ENCODE data around the gene MMP23B. TPM values are rescaled to one million over a fixed set of nuclear protein-coding genes. Genes with fewer than 3 reads are reported as not detected.

The MMP23B gene
- total and polyA plus RNA-seq, 2 of the 8 experiments (the other 6 are each of a cell fraction or from before 2014, with no cell fraction given), result 9.2 to 14.6 TPM

- no peak overlapping the region for H4K5ac ChIP-seq (ENCODE audit: insufficient read length, low read depth, low read length)
- H4K20me1 ChIP-seq (replicated peaks in 1 of 2; ENCODE audit: control insufficient read depth in 1 of 2, insufficient read depth in 2 of 2, low read length in 2 of 2), result peaks cover 2 to 17% of the 10 kb centered on the region in 2 experiments
- no peak overlapping the region for H4K91ac ChIP-seq (replicated peaks; ENCODE audit: insufficient read length, low read length)
- no peaks in the 10 kb centered on the region; a peak in 1 of 7 replicates for H3K4me1 ChIP-seq (replicated peaks in 1 of 4; ENCODE audit: control insufficient read depth in 3 of 4, insufficient read depth in 4 of 4, low read length in 3 of 4)
- no peak overlapping the region for H3K14ac ChIP-seq (ENCODE audit: insufficient read length)
- no peak overlapping the region for H3K9ac ChIP-seq (replicated peaks in 1 of 4; ENCODE audit: extremely low read depth in 1 of 4, low read depth in 3 of 4, low read length in 3 of 4)
- H2BK12ac ChIP-seq (ENCODE audit: low read depth, low read length), result no peak overlapping the region
- H4K8ac ChIP-seq (ENCODE audit: extremely low read depth, insufficient read depth, low read length), result no peak overlapping the region
- no peak for DNase-seq (ENCODE audit: low read depth in 1 of 2, low spot score in 2 of 2)
- no peak overlapping the region for H3K4ac ChIP-seq (replicated peaks; ENCODE audit: insufficient read length, low read depth, low read length)
- no peak overlapping the region for H2BK5ac ChIP-seq (ENCODE audit: low read depth, low read length)
- H2BK20ac ChIP-seq (ENCODE audit: low read length), result no peak overlapping the region
- no peak overlapping the region for H3K27ac ChIP-seq (ENCODE audit: low read depth, low read length)
- H2AFZ ChIP-seq (ENCODE audit: low read length), result no peak overlapping the region
- no peaks in the 10 kb centered on the region for H3K79me2 ChIP-seq (ENCODE audit: control insufficient read depth in 1 of 2, insufficient read depth in 2 of 2, low read length in 2 of 2)
- H3K56ac ChIP-seq (replicated peaks; ENCODE audit: insufficient read length, low read depth, low read length), result no peak overlapping the region
- no peaks in the 10 kb centered on the region for H3K9me3 ChIP-seq (ENCODE audit: insufficient read depth in 2 of 2, low read depth in 1 of 2, low read length in 1 of 2)
- ChIA-PET CTCF (ENCODE audit: partially characterized antibody) (interaction anchor here (0.8 to 3.3 kb wide), 6 partner anchors 7 to 278 kb away, joined by 3 to 21 read pairs (median 4); no protein-coding TSS in a partner anchor), POLR2A (ENCODE audit: partially characterized antibody) (interaction anchor here (0.6 kb wide), 1 partner anchor 609 kb away, joined by 4 read pairs; no protein-coding TSS in a partner anchor)
- no peak overlapping the region for H3K18ac ChIP-seq (ENCODE audit: extremely low read depth, low read length)
- no peak for FAIRE-seq
- H3K79me1 ChIP-seq (ENCODE audit: low read depth, low read length), result no peaks in the 10 kb centered on the region; the same call in none of the 2 replicates
- no peaks in the 10 kb centered on the region for H3K23me2 ChIP-seq (ENCODE audit: low read depth, low read length)
- H2AK5ac ChIP-seq (ENCODE audit: low read depth, low read length), result no peak overlapping the region
- no peaks in the 10 kb centered on the region for H3K27me3 ChIP-seq (replicated peaks in 1 of 4; ENCODE audit: control insufficient read depth in 3 of 4, extremely low read depth in 1 of 4, insufficient read depth in 3 of 4, low read length in 3 of 4)
- 89% methylated on average over 20 of the region's 21 CpGs; no CpG with 5 or more reads in 1 of the 2 experiments for WGBS, 2 experiments (ENCODE audit: extremely low coverage in 1 of 2, insufficient coverage in 1 of 2, insufficient read length in 1 of 2, insufficient replicate concordance in 2 of 2, low coverage in 1 of 2, low lambda C conversion rate in 2 of 2, missing lambda C conversion rate in 1 of 2)
- no peak overlapping the region for H3K4me3 ChIP-seq (ENCODE audit: extremely low read depth in 1 of 4, insufficient read depth in 2 of 4, low read depth in 3 of 4, low read length in 4 of 4)
- H3K4me2 ChIP-seq (ENCODE audit: insufficient read depth in 1 of 2, low read depth in 2 of 2, low read length in 2 of 2), result no peak overlapping the region
- H3K23ac ChIP-seq (ENCODE audit: insufficient read length), result no peak overlapping the region
- no peak overlapping the region for H2BK120ac ChIP-seq (replicated peaks; ENCODE audit: low read depth, low read length)
- H3K36me3 ChIP-seq (ENCODE audit: control insufficient read depth in 2 of 4, insufficient read depth in 4 of 4, low read length in 3 of 4), result no peaks in the 10 kb centered on the region
- no peak overlapping the region for H2BK15ac ChIP-seq (ENCODE audit: low read length)
- no peak for TF ChIP-seq GABPA (IDR thresholded peaks at IDR 0.05; ENCODE audit: borderline replicate concordance, insufficient read depth, low read length)
These were observed 9.8 kb upstream of the MMP23B start for GRCh38 chr1:1622010-1622787.
